Myocyte (in vitro differentiated cells): ENCODE measurements around the gene TMEM145. TPM values are rescaled to one million over a fixed set of nuclear protein-coding genes. Genes with fewer than 3 reads are reported as not detected.
A peak's percentile ranks its signal among the peaks of the same experiment; 100 is the strongest.
"Not testable (repeated sequence)": the region's sequence is repeated elsewhere in the genome, so short reads cannot be mapped to it uniquely, and the experiment has no call there.

ENCODE experiments used
- DNase-seq: peaks from one replicate; pipeline ENCODE4 v3.0.0-alpha.2; 2012; ENCODE audit warnings: low read depth
- total RNA-seq: library from RNA; depleted of rRNA; stranded (reverse); fragments of >200 nt; gene quantifications from 2 replicates; pipeline ENCODE4 v1.2.3, GENCODE V29; 2014

TMEM145 gene
- total RNA-seq, 1 donor from 2014 or later = 1.6 TPM

- no peak for DNase-seq
Measured at GRCh38 chr19:42313840-42314755, 989 bp downstream of the TMEM145 start.

GRCh38 chr19:42315024-42315423 lies 1.9 kb downstream of the TMEM145 start:
- no peak for DNase-seq

- peak; percentile 18 for DNase-seq
Measured at GRCh38 chr19:42316223-42317211, 3.4 kb downstream of the TMEM145 start.

GRCh38 chr19:42317535-42317934 lies 4.4 kb downstream of the TMEM145 start:
- DNase-seq = no peak

- DNase-seq = no peak
Measured at GRCh38 chr19:42322305-42322704, 9.2 kb downstream of the TMEM145 start.

- DNase-seq = no peak
Measured at GRCh38 chr19:42323473-42323851, 10.4 kb downstream of the TMEM145 start.

GRCh38 chr19:42323852-42324654 lies 10.9 kb downstream of the TMEM145 start:
- no peak for DNase-seq

- DNase-seq = no peak
Measured at GRCh38 chr19:42324655-42325307, 11.7 kb downstream of the TMEM145 start.

GRCh38 chr19:42325308-42325895 lies 12.3 kb downstream of the TMEM145 start, which contains the start of gene MEGF8:
Gene MEGF8 (plus strand): TSS chr19:42325635. CDS start chr19:42326244, 609 bp downstream.
- DNase-seq = peak; percentile 99

GRCh38 chr19:42325896-42326771 lies 13.0 kb downstream of the TMEM145 start:
- peak; percentile 61 for DNase-seq

GRCh38 chr19:42326969-42327368 lies 13.9 kb downstream of the TMEM145 start:
- DNase-seq = no peak

GRCh38 chr19:42327381-42327780 lies 14.3 kb downstream of the TMEM145 start:
- no peak for DNase-seq

GRCh38 chr19:42328106-42328505 lies 15.0 kb downstream of the TMEM145 start:
- no peak for DNase-seq

- DNase-seq = no peak
Measured at GRCh38 chr19:42328854-42329253, 15.7 kb downstream of the TMEM145 start.

- no peak for DNase-seq
Measured at GRCh38 chr19:42330241-42330711, 17.2 kb downstream of the TMEM145 start.

GRCh38 chr19:42331333-42331732 lies 18.2 kb downstream of the TMEM145 start:
- DNase-seq = not testable (repeated sequence)

- DNase-seq = no peak
Measured at GRCh38 chr19:42332059-42332458, 18.9 kb downstream of the TMEM145 start.

GRCh38 chr19:42333018-42333417 lies 19.9 kb downstream of the TMEM145 start:
- no peak for DNase-seq
